HepG2 (cell line): ENCODE measurements around the gene LITAF. TPM values are rescaled to one million over a fixed set of nuclear protein-coding genes. Genes with fewer than 3 reads are reported as not detected.

Experiments
- ARNT2 ChIP-seq: sonication (generic); formaldehyde crosslinking; IDR thresholded peaks from 2 replicates; pipeline ENCODE4 v1.8.0; 2022; ENCODE audit warnings: mild to moderate bottlenecking, low read depth, missing genetic modification reagents, moderate library complexity
- CEBPG ChIP-seq: IDR thresholded peaks from 2 replicates; pipeline ENCODE4 v1.6.1; 2016
- FOXK2 ChIP-seq: fragments of 450-650 bp; IDR thresholded peaks from 2 replicates; pipeline ENCODE4 v1.6.1; 2016
- FOXO1 ChIP-seq: sonication (generic); formaldehyde crosslinking; IDR thresholded peaks from 2 replicates; pipeline ENCODE4 v1.4.0; 2020; ENCODE audit warnings: missing genetic modification reagents
- HNF4A ChIP-seq: sonication (generic); formaldehyde crosslinking; IDR thresholded peaks from 2 replicates; pipeline ENCODE4 v1.4.0; 2020; ENCODE audit warnings: missing genetic modification reagents
- IRF2 ChIP-seq: IDR thresholded peaks from 2 replicates; pipeline ENCODE4 v1.6.1; 2018; ENCODE audit warnings: missing genetic modification reagents, missing compliant biosample characterization
- KLF11 ChIP-seq: IDR thresholded peaks from 2 replicates; pipeline ENCODE4 v1.6.1; 2016; ENCODE audit warnings: missing compliant biosample characterization
- KMT2A ChIP-seq: sonication (generic); formaldehyde crosslinking; IDR thresholded peaks from 2 replicates; pipeline ENCODE4 v1.4.0; 2020; ENCODE audit warnings: missing genetic modification reagents
- MAFK ChIP-seq, 2 experiments: IDR thresholded peaks in 1 of 2; conservative IDR thresholded peaks in 1 of 2; 2 replicates each; pipeline ENCODE4 v1.6.1; 2011; ENCODE audit warnings: improper control_type of control experiment in 2 of 2, low read length in 2 of 2
- MLXIP ChIP-seq: sonication (generic); formaldehyde crosslinking; IDR thresholded peaks from 2 replicates; pipeline ENCODE4 v1.9.0; 2021; ENCODE audit warnings: missing genetic modification reagents, borderline replicate concordance
- PHF8 ChIP-seq: sonication (generic); formaldehyde crosslinking; IDR thresholded peaks from 2 replicates; pipeline ENCODE4 v1.5.0; 2020; ENCODE audit warnings: missing genetic modification reagents
- SAP130 ChIP-seq: IDR thresholded peaks from 2 replicates; pipeline ENCODE4 v1.6.1; 2016; ENCODE audit warnings: low read depth
- SIN3A ChIP-seq: IDR thresholded peaks from 2 replicates; pipeline ENCODE4 v1.6.1; 2011; ENCODE audit warnings: low read depth, mild to moderate bottlenecking, control low read depth, low read length, borderline replicate concordance
- SOX13 ChIP-seq, 3 experiments: fragments of 450-650 bp in 1 of 3; sonication (generic) in 1 of 3; formaldehyde crosslinking in 1 of 3; IDR thresholded peaks in 2 of 3; conservative IDR thresholded peaks in 1 of 3; 2 replicates each; pipeline versions ENCODE4 v1.5.0 to v1.6.1; 2016 to 2020; ENCODE audit warnings: antibody characterized with exemption in 1 of 3, mild to moderate bottlenecking in 1 of 3, missing compliant biosample characterization in 1 of 3, missing genetic modification reagents in 1 of 3, moderate library complexity in 1 of 3
- SSRP1 ChIP-seq: IDR thresholded peaks from 2 replicates; pipeline ENCODE4 v1.6.1; 2016; ENCODE audit warnings: control low read depth
- TEAD3 ChIP-seq: optimal IDR thresholded peaks from 2 replicates; pipeline ENCODE3; 2016; ENCODE audit warnings: borderline replicate concordance
- ZNF350 ChIP-seq: sonication (generic); formaldehyde crosslinking; IDR thresholded peaks from 2 replicates; pipeline ENCODE4 v1.4.0; 2020; ENCODE audit warnings: mild to moderate bottlenecking, low read depth, missing genetic modification reagents, borderline replicate concordance
- ZNF772 ChIP-seq: sonication (generic); formaldehyde crosslinking; IDR thresholded peaks from 2 replicates; pipeline ENCODE4 v1.5.0; 2020; ENCODE audit warnings: mild to moderate bottlenecking, missing genetic modification reagents
- ZSCAN25 ChIP-seq: sonication (generic); formaldehyde crosslinking; IDR thresholded peaks from 2 replicates; pipeline ENCODE4 v1.8.0; 2022; ENCODE audit warnings: mild to moderate bottlenecking, missing genetic modification reagents
- polyA plus RNA-seq, 8 experiments: library from polyadenylated mRNA; depleted of rRNA in 3 of 8; stranded (reverse) in 7 of 8; unstranded in 1 of 8; fragments of >200 nt; fragmentation: Illumina TruSeq in 4 of 8; extraction: Trizol in 4 of 8; gene quantifications; 2 replicates each; pipeline versions ENCODE4 v1.2.1 to v1.2.3, GENCODE V29; 2011 to 2016; ENCODE audit warnings: low read depth in 4 of 8, missing spikeins in 1 of 8, mixed read lengths in 1 of 8; ENCODE audit not compliant: insufficient read depth in 1 of 8
- total RNA-seq, 5 experiments: library from RNA; depleted of rRNA; stranded (reverse); fragments of >200 nt; fragmentation: Illumina TruSeq; extraction: Trizol; gene quantifications; 2 replicates each; pipeline ENCODE4 v1.2.3, GENCODE V29; 2016; ENCODE audit warnings: low read depth in 1 of 5
- TF ChIP-seq, protein P1 (sequence below): sonication (generic); formaldehyde crosslinking; IDR thresholded peaks from 2 replicates; pipeline ENCODE4 v1.4.0; 2020; ENCODE audit warnings: mild to moderate bottlenecking, missing genetic modification reagents, borderline replicate concordance
- TF ChIP-seq, protein P2 (sequence below): sonication (generic); formaldehyde crosslinking; IDR thresholded peaks from 2 replicates; pipeline ENCODE4 v1.4.0; 2020; ENCODE audit warnings: missing genetic modification reagents

Gene LITAF
- total and polyA plus RNA-seq, 2 of the 13 experiments (the other 11 are each of a cell fraction or from before 2014, with no cell fraction given) = 80.1 to 141 TPM

DNA sequence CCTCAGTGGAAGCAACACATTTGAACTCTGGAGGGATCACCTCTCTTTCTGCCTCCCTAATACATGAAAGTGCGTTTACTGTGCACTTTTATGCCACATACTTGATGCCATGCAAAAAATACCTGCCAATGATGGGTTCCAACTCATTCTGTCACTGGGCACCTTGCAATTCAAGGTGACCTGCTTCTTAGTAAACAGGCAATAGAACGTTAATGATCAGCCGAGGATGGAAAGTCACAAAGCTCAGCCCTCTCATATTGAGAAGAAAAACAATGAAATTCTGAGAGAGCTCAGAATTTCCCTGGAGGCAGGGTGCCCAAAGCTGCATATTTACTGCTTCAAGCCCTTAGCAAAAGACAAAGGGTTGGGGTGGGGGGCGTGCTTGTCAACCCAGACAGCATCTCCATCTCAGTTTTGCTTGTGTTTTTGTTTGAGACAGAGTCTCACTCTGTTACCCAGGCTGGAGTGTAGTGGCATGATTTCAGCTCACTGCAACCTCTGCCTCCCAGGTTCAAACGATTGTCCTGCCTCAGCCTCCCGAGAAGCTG is 23.2 kb downstream of the LITAF start (continued):
- 0 out of 2 replicates have a peak, but pooled peaks have one; percentile 3 for TF ChIP-seq CEBPG
- 0 out of 2 replicates have a peak, but pooled peaks have one; percentile 25 for TF ChIP-seq SSRP1 (CRISPR knock-in tag)
- peak; percentile 60 for TF ChIP-seq IRF2
- no peak for TF ChIP-seq MLXIP (CRISPR knock-in tag)
- TF ChIP-seq, protein P1, sequence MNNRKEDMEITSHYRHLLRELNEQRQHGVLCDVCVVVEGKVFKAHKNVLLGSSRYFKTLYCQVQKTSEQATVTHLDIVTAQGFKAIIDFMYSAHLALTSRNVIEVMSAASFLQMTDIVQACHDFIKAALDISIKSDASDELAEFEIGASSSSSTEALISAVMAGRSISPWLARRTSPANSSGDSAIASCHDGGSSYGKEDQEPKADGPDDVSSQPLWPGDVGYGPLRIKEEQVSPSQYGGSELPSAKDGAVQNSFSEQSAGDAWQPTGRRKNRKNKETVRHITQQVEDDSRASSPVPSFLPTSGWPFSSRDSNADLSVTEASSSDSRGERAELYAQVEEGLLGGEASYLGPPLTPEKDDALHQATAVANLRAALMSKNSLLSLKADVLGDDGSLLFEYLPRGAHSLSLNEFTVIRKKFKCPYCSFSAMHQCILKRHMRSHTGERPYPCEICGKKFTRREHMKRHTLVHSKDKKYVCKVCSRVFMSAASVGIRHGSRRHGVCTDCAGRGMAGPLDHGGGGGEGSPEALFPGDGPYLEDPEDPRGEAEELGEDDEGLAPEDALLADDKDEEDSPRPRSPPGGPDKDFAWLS (CRISPR knock-in tag) = no peak
- no peak for TF ChIP-seq HNF4A (CRISPR knock-in tag)
- no peak for TF ChIP-seq KMT2A (CRISPR knock-in tag)
- no peak for TF ChIP-seq MAFK (conservative IDR thresholded peaks at IDR 0.05 in 1 of 2, IDR thresholded peaks at IDR 0.05 in 1 of 2; ENCODE audit: low read length in 2 of 2)
- TF ChIP-seq ZNF350 (CRISPR knock-in tag) = no peak
- peak; percentile 28; the same call in 1 of the 2 replicates for TF ChIP-seq SAP130 (CRISPR knock-in tag)
- TF ChIP-seq FOXO1 (CRISPR knock-in tag) = peak; percentile 63; the same call in 1 of the 2 replicates
- 0 out of 2 replicates have a peak, but pooled peaks have one; percentile 49 for TF ChIP-seq ZSCAN25
- TF ChIP-seq TEAD3 = peak; percentile 19
- peak; percentile 14; the same call in 1 of the 2 replicates for TF ChIP-seq PHF8 (CRISPR knock-in tag)
- no peak for TF ChIP-seq KLF11 (CRISPR knock-in tag)
- no peak for TF ChIP-seq SOX13 (IDR thresholded peaks at IDR 0.05)
- TF ChIP-seq SOX13 (CRISPR knock-in tag; conservative IDR thresholded peaks at IDR 0.05 in 1 of 2, IDR thresholded peaks at IDR 0.05 in 1 of 2) = peak in 1 of 2 experiments; percentile 57; a peak in 1 of 4 replicates
- peak; percentile 47; the same call in 1 of the 2 replicates for TF ChIP-seq FOXK2
- TF ChIP-seq SIN3A = no peak
- TF ChIP-seq ZNF772 (CRISPR knock-in tag) = 0 out of 2 replicates have a peak, but pooled peaks have one; percentile 20
- TF ChIP-seq, protein P2, sequence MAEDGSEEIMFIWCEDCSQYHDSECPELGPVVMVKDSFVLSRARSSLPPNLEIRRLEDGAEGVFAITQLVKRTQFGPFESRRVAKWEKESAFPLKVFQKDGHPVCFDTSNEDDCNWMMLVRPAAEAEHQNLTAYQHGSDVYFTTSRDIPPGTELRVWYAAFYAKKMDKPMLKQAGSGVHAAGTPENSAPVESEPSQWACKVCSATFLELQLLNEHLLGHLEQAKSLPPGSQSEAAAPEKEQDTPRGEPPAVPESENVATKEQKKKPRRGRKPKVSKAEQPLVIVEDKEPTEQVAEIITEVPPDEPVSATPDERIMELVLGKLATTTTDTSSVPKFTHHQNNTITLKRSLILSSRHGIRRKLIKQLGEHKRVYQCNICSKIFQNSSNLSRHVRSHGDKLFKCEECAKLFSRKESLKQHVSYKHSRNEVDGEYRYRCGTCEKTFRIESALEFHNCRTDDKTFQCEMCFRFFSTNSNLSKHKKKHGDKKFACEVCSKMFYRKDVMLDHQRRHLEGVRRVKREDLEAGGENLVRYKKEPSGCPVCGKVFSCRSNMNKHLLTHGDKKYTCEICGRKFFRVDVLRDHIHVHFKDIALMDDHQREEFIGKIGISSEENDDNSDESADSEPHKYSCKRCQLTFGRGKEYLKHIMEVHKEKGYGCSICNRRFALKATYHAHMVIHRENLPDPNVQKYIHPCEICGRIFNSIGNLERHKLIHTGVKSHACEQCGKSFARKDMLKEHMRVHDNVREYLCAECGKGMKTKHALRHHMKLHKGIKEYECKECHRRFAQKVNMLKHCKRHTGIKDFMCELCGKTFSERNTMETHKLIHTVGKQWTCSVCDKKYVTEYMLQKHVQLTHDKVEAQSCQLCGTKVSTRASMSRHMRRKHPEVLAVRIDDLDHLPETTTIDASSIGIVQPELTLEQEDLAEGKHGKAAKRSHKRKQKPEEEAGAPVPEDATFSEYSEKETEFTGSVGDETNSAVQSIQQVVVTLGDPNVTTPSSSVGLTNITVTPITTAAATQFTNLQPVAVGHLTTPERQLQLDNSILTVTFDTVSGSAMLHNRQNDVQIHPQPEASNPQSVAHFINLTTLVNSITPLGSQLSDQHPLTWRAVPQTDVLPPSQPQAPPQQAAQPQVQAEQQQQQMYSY (CRISPR knock-in tag) = no peak
- no peak for TF ChIP-seq ARNT2 (CRISPR knock-in tag)
